Activated CD4-positive, CD25-positive, alpha-beta regulatory T cell treated with anti-CD3 and anti-CD28 coated beads, Interleukin-2, amount 50 U/mL, for 24 hours (primary cell): ENCODE data around the gene MYL12B.
"Not testable (repeated sequence)": the region's sequence is repeated elsewhere in the genome, so short reads cannot be mapped to it uniquely, and the experiment has no call there.

Source experiments
- ATAC-seq, 2 donors: fragments of 150-1000 bp; cut with Tn5 transposase; one replicate each; pipeline ENCODE4 v1.10.0; 2021; ENCODE audit warnings: mild to moderate bottlenecking in 1 of 2, moderate library complexity in 1 of 2

The MYL12B gene

GRCh38 chr18:3305354-3305762 lies 43.4 kb downstream of the MYL12B start:
- ATAC-seq, result peak; percentile 99 to 100

GRCh38 chr18:3305933-3306332 lies 44.0 kb downstream of the MYL12B start:
- ATAC-seq, result no peak

GRCh38 chr18:3306391-3306790 lies 44.5 kb downstream of the MYL12B start:
- no peak for ATAC-seq

- no peak for ATAC-seq
Observed at GRCh38 chr18:3313685-3314084, 51.8 kb downstream of the MYL12B start.

- ATAC-seq, result not testable (repeated sequence)
Observed at GRCh38 chr18:3315344-3315743, 53.4 kb downstream of the MYL12B start.

- ATAC-seq, result peak; percentile 32 to 53
Observed at GRCh38 chr18:3319399-3319798, 57.5 kb downstream of the MYL12B start.

- no peak for ATAC-seq
Observed at GRCh38 chr18:3319894-3320454, 58.0 kb downstream of the MYL12B start.

GRCh38 chr18:3321133-3321812 lies 59.3 kb downstream of the MYL12B start:
- ATAC-seq, result no peak

GRCh38 chr18:3323900-3324299 lies 62.0 kb downstream of the MYL12B start:
- ATAC-seq, result no peak
